NCI-H2171 (cell line): ENCODE results near the gene STUB1.
"Not testable (repeated sequence)": the region's sequence is repeated elsewhere in the genome, so short reads cannot be mapped to it uniquely, and the experiment has no call there.

ENCODE experiments used
- DNase-seq: peaks from one replicate; lab custom pipeline; 2025; lab: John Stamatoyannopoulos, UW

STUB1 gene

GRCh38 chr16:712740-713250 lies 32.6 kb downstream of the STUB1 start:
- DNase-seq = not testable (repeated sequence)

DNA sequence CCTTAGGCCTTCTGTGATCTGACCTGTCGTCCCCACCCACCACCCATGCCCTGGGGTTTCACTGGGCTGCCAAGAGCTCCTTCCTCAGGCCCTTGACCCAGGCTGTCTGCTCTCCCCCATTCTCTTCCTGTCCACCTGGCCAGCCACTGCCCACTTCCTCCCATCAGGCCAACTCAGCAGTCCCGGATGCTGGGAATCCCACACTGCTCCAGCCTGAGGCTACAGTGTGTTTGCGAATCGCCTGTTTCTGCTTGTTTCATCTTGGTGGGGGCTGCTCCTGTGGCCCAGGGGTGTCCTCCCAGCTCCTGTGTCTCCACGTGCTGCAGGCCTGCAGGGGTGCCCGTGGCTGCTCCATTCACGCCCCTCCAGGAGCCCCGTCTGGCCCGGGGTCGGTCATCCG lies 33.9 kb downstream of the STUB1 start:
- DNase-seq = no peak

DNA sequence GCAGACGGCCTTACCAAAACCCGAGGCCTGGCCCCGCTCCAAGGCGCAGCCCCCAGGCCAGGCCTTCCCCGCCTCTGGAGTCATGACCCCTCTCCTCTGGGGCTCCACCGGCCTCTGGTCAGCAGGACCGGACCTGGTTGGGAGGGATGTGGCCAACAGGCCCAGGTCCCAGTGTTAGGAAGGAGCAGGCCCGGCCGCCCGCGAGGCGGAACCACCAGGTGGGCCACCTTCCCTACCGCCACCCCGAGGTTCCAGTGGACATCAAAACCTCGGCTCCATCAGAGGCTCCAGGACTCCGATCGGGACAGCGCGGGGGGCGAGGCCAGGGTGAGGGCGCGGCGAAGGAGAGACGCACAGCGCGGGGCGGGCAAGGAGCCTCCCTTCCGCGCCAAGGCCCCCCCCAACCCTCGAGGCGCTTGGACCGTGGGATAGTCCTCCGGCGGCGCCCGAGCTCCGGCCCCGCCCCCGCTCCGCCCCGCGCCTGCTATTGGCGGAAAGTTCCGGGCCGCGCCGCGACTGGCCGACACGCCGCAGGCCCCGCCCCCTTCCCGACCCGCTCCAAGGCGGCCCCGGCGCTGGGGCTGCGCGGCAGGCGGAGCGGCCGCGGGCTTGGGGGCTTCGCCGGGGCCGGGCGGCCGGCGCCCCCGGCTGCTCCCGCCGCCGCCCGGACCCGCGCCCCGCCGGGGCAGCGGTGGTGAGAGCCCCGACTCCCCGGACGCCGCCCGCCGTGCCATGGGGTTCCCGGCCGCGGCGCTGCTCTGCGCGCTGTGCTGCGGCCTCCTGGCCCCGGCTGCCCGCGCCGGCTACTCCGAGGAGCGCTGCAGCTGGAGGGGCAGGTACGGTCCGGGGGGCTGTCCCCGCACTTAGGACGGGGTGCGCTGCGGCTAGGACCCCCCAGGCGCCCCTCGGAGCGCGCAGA lies 34.6 kb downstream of the STUB1 start, which contains the start of gene METRN:
METRN (plus strand) TSS at position 561 of the 919 bp plus-strand sequence; CDS start at position 733, 172 bp downstream.
- DNase-seq = peak; percentile 82

DNA sequence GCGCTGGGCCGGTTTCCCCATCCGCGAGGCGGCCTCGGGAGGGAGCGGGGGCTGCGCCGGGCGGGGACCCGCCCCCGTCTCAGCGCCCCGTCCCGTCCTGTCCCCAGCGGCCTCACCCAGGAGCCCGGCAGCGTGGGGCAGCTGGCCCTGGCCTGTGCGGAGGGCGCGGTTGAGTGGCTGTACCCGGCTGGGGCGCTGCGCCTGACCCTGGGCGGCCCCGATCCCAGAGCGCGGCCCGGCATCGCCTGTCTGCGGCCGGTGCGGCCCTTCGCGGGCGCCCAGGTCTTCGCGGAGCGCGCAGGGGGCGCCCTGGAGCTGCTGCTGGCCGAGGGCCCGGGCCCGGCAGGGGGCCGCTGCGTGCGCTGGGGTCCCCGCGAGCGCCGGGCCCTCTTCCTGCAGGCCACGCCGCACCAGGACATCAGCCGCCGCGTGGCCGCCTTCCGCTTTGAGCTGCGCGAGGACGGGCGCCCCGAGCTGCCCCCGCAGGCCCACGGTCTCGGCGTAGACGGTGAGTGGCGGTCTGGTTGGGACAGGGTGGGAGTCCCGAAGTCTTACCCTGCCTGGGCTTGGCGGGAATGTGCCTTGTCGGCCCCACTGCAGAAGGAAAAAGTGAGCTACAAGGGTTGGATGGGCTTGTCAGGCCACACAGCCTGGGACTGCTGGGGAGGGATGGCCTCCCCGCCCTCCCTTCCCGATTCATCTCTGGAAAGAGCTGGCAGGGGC lies 35.4 kb downstream of the STUB1 start:
- peak; percentile 21 for DNase-seq

- DNase-seq = no peak
Observed at GRCh38 chr16:716200-716568, 36.0 kb downstream of the STUB1 start.

GRCh38 chr16:716768-717325 lies 36.6 kb downstream of the STUB1 start:
- peak; percentile 39 for DNase-seq

- DNase-seq = peak; percentile 69
Observed at GRCh38 chr16:717450-718245, 37.4 kb downstream of the STUB1 start.

DNA sequence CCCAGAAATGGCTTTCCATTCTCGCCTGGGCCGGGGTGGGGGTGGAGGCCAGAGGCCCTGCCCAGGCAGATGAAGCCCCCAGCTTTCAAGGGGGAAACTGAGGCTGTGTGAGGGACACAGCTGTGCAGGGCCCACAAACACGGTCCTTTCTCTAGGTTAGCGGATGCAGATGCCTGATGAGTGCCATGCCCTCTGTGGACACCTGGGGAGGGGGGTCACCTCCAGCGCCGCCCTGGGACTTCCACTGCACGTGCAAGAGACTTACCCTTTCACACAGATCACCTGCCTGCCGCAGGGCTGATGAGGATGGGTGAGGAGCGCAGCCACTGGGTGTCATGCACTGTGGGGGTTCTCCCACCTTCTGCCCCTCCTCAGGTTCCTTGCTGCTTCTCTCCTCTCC lies 38.2 kb downstream of the STUB1 start:
- no peak for DNase-seq

- no peak for DNase-seq
Observed at GRCh38 chr16:718922-719321, 38.7 kb downstream of the STUB1 start.

GRCh38 chr16:719815-720446 lies 39.7 kb downstream of the STUB1 start:
- DNase-seq = peak; percentile 81

GRCh38 chr16:720447-720989 lies 40.3 kb downstream of the STUB1 start:
- DNase-seq = peak; percentile 86

- peak; percentile 87 for DNase-seq
Observed at GRCh38 chr16:720990-721764, 41.0 kb downstream of the STUB1 start, which contains the start of gene ANTKMT. TSS of gene ANTKMT (plus strand) at chr16:721146. CDS start at chr16:721275, 129 bp downstream.

DNA sequence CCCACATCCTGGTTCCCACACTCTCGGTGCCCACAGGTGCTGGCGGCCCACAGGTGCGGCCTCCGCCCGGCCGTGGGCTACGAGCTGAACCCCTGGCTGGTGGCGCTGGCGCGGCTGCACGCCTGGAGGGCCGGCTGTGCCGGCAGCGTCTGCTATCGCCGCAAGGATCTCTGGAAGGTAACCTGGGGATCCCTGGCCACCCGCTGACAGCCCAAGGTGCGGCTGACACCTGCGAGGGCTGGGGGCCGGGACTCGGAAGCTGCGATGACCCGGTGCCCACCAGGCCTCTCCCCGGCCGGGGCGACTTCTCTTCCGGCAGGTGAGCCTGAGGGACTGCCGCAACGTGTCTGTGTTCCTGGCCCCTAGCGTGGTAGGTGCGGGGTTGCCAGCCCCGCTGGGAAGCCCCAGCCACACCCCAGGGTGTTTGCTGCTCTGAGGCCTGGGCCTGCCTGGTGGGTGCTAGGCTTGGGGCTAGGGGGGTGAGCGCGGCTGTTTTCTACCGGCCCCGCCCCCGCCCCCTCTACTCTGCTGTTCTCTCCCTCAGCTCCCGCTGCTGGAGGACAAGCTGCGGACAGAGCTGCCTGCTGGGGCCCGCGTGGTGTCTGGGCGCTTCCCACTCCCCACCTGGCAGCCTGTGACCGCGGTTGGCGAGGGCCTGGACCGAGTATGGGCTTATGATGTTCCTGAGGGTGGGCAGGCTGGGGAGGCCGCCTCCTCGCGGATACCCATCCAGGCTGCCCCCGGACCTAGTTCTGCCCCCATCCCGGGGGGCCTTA lies 41.7 kb downstream of the STUB1 start:
- DNase-seq = no peak

GRCh38 chr16:722835-723633 lies 42.8 kb downstream of the STUB1 start:
- no peak for DNase-seq

DNA sequence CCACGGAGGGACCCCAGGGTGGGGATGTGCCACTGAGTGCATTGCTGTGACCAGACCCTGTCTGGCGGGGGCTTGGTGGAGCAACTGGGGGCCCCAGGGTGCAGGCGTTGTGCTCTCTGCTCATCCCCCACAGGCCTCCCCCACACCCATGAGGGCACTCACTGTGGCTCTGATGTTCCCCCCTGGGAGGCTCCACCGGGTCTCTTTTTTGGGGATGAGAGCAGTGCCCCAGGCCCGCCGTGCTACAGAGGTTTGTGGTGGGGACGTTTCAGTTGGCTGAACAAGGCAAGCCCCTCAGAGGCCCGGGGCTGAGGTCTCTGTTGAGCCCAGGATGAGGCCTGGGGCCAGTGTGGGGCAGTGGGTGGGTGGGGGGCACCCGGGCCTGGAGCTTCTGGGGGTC lies 43.5 kb downstream of the STUB1 start:
- DNase-seq = no peak

DNA sequence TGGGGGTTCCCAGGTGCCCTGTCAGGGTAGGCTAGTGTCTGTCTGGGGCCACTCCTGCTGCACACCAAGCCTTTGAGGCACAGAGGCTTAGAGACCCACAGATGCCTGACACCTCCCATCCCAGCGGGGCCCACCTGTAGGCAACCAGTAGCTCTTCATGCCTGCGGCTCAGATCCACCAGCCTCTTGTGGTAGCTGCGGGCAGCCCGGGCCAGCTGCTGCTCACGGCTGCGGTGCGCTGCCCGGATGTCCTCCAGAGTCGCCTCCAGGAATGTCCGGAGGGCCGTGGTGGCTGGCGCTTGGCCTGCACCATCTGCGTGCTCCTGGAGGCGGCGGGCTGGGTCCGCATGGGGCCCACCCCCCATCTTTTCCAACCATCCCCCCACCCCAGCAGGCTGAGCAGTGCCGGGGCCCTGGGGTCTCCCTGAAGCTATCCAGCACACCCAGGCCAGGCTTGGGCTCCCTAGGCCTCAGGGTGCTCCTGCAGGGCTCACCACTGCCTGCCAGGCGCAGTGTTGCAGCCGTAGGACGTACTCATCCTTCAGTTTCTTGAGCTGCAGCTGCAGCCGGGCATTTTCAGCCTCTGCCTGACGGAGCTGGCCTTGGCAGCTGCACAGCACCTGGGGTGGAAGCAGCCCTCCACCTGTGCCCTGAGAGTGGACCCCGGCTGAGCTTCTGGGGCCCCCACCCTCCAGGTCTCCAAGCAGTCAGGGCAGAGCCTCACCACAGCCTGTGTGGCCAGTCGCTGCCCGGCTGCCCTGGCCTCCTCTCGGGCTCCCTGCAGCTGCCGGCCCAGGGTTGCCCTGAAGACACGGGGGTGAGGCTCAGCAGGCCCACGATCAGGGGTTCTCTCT lies 44.2 kb downstream of the STUB1 start:
- DNase-seq = no peak

- no peak for DNase-seq
Observed at GRCh38 chr16:725041-725376, 44.8 kb downstream of the STUB1 start.
